ENCODE measurements around the gene DGUOK.

The DGUOK gene

DNA sequence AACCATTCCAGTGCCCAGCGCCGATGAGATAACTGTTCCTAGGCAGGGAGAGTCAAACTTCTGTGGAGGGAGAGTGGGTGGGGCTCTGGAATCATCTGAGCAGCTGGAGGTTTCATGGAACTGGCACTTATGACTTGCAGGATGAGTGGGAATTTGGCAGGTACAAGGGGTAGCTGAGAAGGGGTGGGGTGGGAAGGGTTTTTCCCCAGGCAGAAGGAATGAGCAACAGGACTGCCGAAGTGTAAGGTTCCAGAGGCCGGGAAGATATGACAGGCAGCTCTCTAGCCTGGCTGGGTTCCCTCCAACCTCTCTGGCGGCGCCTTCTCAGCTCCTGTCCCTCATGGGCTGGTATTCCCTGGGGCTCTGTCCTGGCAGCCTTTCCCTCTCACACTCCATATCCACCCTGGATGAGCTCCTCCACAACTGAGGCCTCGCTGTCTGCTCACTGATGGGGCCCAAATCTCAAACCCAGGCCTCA lies 55.5 kb downstream of the DGUOK start:
- Mint-ChIP-seq H3K4me3 (peak overlapping the region; percentile 26), H3K36me3 (ENCODE audit: low read depth) (peaks cover 15% of the 10 kb centered on the region), H3K27me3 (ENCODE audit: low read depth) (peaks cover 38% of the 10 kb centered on the region), H3K4me1 (ENCODE audit: low read depth) (peaks cover 65% of the 10 kb centered on the region), H3K27ac (no peak overlapping the region), H3K9me3 (no peaks in the 10 kb centered on the region)

DNA sequence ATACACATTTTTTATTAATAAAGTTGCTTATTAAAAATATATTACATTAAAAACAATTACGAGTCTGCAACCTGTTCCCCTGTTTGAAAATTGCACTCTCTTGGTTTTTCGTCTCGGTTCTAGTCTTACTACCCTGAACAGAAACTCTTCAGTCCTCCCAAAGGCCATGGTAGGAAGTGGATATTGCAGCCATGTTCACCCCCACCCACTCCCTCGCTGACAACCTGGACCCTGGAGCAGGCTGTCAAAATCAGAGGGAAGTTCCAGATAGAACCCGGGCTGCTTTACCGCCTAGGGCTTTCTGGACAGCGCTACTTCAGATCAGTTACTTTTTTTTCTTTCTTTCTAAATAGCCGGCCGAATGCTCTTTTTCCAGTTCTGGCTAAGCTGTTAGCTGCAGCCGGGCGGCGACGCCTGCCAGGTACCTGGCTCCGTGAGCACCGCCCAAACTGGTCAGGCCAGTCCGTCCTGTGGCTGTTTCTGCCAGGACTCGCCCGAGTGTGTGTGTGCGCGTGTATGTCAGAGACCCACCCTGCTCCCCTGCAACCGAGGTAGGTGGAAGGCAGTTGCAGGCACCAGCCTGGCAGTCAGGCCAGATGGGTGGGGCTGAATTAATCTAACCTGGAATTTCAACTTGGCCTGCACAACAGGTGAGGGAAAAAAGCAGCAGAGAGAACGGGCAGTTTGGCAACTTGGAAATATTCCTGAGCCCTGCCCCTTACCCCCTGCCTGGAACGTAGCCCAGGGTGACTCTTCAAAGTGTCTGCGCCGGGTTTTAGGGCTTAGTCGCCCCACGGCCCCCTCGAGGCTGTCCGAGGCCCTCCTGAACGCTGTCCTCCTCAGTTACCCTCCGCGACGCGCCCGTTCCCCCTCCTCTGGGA lies 56.9 kb downstream of the DGUOK start:
- Mint-ChIP-seq H3K27ac (peak overlapping the region; percentile 61), H3K27me3 (ENCODE audit: low read depth) (peaks cover 38% of the 10 kb centered on the region), H3K9me3 (no peaks in the 10 kb centered on the region), H3K36me3 (ENCODE audit: low read depth) (peaks cover 22% of the 10 kb centered on the region), H3K4me1 (ENCODE audit: low read depth) (peaks cover 73% of the 10 kb centered on the region), H3K4me3 (peak overlapping the region; percentile 76)

DNA sequence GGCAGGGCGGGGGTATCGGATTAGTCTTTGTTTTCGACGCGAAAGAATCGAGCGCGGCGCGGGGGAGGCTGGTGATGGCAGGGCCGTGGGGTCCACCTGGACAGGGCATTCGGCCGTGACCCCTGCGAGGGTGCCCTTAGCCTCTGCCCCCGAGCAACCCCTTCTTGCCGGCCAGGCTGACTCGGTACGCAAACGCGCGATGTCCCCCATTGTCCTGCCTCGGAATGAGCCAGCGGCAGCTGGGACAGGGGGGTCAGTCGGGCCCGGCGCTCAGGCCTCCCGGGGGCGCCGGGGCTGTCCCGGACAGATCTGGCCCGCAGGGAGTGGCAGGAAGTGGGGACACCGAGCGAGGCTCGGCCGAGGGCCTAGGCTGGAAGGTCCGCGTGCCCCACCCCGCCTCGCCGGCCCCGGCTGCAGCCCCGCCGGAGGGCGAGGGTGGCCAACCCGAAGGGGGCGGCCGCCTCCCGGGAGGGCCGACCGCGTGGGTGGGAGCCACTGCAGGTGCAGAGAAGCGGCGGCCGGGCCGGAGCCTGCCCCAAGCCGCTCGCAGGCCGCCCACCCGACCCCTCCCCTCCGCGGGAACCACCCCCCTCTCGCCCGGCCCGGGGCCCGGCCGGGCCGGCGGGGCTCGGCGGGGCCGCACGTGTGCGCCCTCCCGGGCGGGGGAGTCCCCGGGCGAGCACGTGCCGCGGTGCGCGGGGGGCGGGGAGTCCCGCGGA lies 57.7 kb downstream of the DGUOK start, which contains the start of gene TET3:
Gene TET3, plus strand, starts transcription at position 708 of the 719 bp plus-strand sequence. CDS start 1,494 bp downstream, outside the sequence.
- Mint-ChIP-seq H3K4me1 (ENCODE audit: low read depth) (peaks cover 69% of the 10 kb centered on the region), H3K4me3 (peak within 1 kb of the TSS; percentile 76), H3K36me3 (ENCODE audit: low read depth) (peaks cover 24% of the 10 kb centered on the region), H3K9me3 (no peaks in the 10 kb centered on the region), H3K27ac (peak within 1 kb of the TSS; percentile 81), H3K27me3 (ENCODE audit: low read depth) (peaks cover 38% of the 10 kb centered on the region)

DNA sequence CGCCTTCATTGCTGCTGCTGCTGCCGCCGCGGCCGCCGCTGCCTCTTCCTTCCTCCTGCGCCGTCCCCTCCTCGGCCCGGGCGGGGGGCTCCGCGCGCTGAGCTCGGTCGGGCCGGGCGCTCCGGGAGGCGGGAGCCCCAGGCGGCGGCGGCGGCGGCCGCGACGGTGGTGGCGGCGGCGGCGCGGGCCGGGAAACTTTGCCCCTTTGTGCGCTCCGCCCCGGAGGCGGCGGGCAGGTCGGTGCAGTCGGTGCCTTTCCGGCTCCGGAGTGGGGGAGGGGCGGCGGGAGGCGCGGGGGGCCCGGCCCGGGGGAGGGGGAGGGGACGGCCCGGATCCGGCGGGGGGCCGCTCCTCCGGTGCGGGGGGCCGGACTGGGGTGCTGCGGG lies 58.2 kb downstream of the DGUOK start:
- Mint-ChIP-seq H3K36me3 (ENCODE audit: low read depth) (peaks cover 29% of the 10 kb centered on the region), H3K27ac (no peak overlapping the region), H3K27me3 (ENCODE audit: low read depth) (peaks cover 38% of the 10 kb centered on the region), H3K4me3 (no peak overlapping the region), H3K9me3 (peaks cover 3% of the 10 kb centered on the region), H3K4me1 (ENCODE audit: low read depth) (peaks cover 69% of the 10 kb centered on the region)

DNA sequence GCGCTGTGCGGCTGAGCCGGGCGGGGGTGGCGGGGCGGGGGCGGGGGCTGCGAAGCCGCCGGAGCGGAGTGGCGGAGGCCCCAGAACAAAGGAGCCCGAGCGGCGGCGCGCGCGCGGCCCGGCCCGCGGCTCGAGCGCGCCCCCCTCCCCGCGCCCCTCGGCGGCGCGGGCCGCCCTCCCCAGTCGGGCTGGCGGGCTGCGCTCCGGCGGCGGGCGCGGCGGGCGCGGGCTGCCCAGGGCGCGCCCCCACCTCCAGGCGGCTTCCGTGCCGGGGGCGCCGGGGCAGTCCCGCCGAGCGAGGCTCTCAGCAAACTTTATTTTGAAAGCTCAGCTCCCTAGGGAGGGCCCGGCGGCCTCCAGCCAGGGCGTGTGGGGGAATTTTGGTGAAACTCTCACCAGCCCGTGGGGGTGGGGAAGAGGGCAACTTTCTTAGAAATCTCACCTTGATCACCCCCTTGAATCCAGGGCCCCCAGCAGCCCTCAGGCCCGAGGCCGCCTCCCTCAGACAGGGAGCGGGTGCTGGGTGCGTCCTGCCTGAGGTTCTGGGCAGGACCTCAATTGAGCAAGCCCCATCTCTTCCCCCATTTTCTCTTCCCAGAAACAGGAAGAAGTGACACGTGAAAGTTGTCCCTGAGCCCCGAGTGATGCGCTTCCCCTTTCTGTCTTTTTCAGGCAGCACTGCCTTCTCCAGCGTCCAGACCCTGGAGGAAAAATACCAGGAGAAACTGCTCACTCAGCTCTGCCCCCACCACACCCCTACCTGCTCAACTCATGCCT lies 58.8 kb downstream of the DGUOK start:
- Mint-ChIP-seq H3K4me3 (peak overlapping the region; percentile 75), H3K27ac (peak overlapping the region; percentile 81), H3K36me3 (ENCODE audit: low read depth) (peaks cover 35% of the 10 kb centered on the region), H3K4me1 (ENCODE audit: low read depth) (peaks cover 65% of the 10 kb centered on the region), H3K9me3 (peaks cover 9% of the 10 kb centered on the region), H3K27me3 (ENCODE audit: low read depth) (peaks cover 34% of the 10 kb centered on the region)

DNA sequence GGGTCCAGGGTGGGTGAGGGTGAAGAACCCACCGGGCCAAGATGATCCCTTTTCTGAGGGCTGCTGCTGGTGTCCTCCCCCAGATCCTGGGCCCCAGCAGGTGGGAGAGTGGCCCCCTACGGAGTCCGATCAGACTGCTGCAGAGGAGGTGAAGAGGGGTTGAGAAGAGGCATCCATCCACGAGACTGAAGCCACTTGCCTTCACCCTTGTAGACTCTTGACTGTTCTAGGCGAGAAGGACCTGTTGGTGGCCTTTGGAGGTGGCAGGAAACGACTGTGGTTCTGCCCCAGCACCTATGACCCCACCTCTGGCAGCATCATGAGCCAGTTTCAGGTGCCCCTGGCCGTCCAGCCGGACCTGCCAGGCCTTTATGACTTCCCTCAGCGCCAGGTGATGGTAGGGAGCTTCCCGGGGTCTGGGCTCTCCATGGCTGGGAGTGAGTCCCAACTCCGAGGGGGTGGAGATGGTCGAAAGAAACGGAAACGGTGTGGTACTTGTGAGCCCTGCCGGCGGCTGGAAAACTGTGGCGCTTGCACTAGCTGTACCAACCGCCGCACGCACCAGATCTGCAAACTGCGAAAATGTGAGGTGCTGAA lies 59.5 kb downstream of the DGUOK start:
- peaks cover 38% of the 10 kb centered on the region for H3K36me3 Mint-ChIP-seq (ENCODE audit: low read depth)
- peak overlapping the region; percentile 81 for H3K27ac Mint-ChIP-seq
- peaks cover 58% of the 10 kb centered on the region for H3K4me1 Mint-ChIP-seq (ENCODE audit: low read depth)
- H3K4me3 Mint-ChIP-seq = peak overlapping the region; percentile 75
- H3K27me3 Mint-ChIP-seq (ENCODE audit: low read depth) = peaks cover 27% of the 10 kb centered on the region
- H3K9me3 Mint-ChIP-seq = peaks cover 13% of the 10 kb centered on the region

DNA sequence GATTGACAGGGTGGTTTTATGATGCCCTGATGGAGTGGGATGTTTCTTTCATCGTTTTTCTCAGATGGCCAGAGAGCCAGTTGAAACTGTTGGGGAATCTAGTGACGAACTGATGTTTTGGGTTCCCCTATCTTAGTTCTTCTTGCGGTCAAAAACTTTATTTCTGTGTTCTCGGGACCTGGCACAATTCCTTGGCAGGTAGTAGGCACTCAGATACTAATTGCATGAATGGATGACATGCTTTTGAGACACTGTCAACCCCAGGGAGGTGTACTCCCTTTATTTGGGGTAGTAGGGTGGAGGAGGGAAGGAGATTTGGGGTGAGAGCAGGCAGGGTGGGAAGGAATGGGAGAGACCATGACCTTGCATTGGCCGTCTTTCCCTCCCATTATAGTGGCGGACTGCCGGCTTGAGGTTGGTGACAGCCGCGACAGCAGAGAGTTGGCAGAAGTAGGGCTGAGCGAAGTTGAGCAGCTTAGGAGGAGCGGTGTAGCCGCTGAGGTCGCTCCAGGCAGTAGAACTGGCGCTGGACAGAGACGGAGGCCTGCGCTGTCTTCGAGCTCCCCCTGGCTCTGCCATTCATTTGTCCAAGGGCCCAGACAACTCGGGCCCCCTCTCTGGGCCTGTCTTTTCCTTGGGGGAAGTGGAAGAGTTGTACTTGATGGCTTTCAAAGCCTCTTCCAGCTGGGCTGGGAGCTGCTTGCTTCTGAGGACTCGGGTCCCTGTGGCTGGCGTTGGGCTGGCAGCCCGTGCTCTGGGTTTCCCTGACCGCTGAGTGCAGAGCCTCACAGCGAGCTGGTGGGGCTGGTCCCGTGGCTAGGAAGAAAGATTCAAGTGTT lies 60.6 kb downstream of the DGUOK start:
- peak overlapping the region; percentile 17 for H3K27ac Mint-ChIP-seq
- H3K4me3 Mint-ChIP-seq = peak overlapping the region; percentile 75
- peaks cover 50% of the 10 kb centered on the region for H3K4me1 Mint-ChIP-seq (ENCODE audit: low read depth)
- peaks cover 45% of the 10 kb centered on the region for H3K36me3 Mint-ChIP-seq (ENCODE audit: low read depth)
- peaks cover 20% of the 10 kb centered on the region for H3K9me3 Mint-ChIP-seq
- H3K27me3 Mint-ChIP-seq (ENCODE audit: low read depth) = peaks cover 17% of the 10 kb centered on the region

DNA sequence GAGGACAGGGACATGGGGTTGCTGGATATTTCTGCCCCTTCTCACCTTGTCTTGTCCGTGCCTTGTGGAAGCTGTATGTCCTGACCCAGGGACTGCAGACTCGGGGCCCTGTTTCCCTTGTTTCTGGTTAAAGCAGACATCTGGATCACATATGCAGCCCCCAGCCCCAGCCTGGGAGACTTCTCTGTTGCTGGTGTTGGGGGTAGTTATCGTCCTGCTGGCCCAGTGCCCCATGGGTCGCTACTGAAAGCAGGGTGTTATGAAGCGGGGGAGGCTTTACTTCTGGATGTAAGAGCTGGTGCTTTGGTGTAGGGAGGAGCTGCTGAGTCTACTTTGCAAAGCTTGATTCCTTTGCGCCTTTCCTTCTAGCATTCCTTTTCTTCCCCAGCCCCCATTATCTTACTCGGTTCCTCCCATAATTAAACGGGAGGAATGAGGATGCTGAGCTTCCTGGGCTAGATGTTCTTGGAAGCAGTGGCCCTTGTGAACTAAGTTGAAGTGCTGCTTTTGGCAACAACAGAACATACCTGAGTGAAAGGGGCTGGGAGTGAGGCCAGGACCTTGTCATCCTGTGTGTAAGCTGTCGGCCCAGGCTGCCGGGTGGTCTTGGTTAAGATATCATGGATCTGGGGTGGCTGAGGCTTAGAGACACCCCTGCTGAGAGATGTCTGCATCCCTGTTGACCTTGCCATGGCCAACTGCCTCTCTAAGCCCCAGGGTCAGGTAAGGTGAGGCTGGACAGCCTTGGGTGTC lies 61.4 kb downstream of the DGUOK start:
- peaks cover 49% of the 10 kb centered on the region for H3K36me3 Mint-ChIP-seq (ENCODE audit: low read depth)
- peaks cover 20% of the 10 kb centered on the region for H3K9me3 Mint-ChIP-seq
- peaks cover 44% of the 10 kb centered on the region for H3K4me1 Mint-ChIP-seq (ENCODE audit: low read depth)
- H3K27ac Mint-ChIP-seq = no peak overlapping the region
- H3K27me3 Mint-ChIP-seq (ENCODE audit: low read depth) = peaks cover 9% of the 10 kb centered on the region
- peak overlapping the region; percentile 75 for H3K4me3 Mint-ChIP-seq

DNA sequence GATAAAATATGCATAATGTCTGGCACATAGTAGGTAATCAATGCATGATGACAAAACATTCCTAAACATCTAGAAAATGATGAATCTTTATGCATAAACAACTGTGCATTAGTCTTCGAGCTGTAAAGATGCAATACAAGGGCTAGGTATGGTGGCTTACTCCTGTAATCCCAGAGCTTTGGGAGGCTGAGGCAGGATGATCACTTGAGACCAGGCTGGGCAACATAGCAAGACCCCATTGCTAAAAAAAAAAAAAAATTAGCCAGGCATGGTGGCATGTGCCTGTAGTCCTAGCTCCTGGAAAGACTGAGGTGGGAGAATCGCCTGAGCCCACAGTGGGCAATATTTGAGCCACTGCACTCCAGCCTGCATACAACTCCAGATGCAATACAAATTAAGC lies 63.3 kb downstream of the DGUOK start:
- H3K4me3 Mint-ChIP-seq = no peak overlapping the region
- H3K36me3 Mint-ChIP-seq (ENCODE audit: low read depth) = peaks cover 44% of the 10 kb centered on the region

DNA sequence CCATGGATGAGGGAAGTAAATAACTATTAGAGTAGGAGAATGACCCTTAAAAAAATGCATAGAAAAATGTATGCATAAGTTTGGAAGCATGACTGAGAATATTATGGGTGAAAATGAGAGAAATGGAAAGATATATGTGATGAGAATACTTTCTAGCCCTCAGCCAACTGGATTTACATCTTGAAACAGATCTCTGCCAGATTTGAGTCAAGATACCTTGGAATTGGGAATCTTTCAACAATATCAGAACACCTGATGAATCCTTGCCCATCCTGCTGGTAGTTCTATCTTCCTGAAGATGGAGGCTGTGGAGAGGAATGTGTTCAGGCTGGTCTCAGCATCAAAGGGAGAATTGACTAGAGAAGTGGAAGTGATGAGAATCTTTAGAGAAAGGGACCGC lies 63.9 kb downstream of the DGUOK start:
- Mint-ChIP-seq H3K36me3 (ENCODE audit: low read depth) (peaks cover 44% of the 10 kb centered on the region), H3K9me3 (peaks cover 20% of the 10 kb centered on the region), H3K4me3 (no peak overlapping the region), H3K4me1 (ENCODE audit: low read depth) (peaks cover 47% of the 10 kb centered on the region), H3K27ac (no peak overlapping the region), H3K27me3 (ENCODE audit: low read depth) (no peaks in the 10 kb centered on the region)

More for the DNA sequence above, 63.3 kb downstream of the DGUOK start:
- Mint-ChIP-seq H3K27ac (no peak overlapping the region), H3K27me3 (ENCODE audit: low read depth) (no peaks in the 10 kb centered on the region), H3K4me1 (ENCODE audit: low read depth) (peaks cover 47% of the 10 kb centered on the region), H3K9me3 (peaks cover 20% of the 10 kb centered on the region)

DNA sequence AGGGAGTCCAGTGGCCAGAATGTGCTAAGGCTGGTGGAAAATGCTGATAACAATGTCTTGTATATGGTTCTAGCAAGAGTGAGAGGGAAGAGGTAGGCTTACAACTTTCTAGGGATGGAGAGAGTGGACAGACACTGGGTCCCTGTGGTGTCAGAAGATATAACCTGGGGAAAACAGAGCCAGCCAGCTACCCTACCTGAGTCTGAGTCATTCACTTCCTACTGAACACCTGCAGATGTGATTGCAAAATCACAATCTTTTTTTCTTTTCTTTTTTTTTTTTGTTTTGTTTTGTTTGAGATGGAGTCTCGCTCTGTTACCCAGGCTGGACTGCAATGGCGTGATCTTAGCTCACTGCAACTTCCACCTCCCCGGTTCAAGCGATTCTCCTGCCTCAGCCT lies 65.4 kb downstream of the DGUOK start:
- Mint-ChIP-seq H3K27ac (no peak overlapping the region), H3K9me3 (peaks cover 20% of the 10 kb centered on the region), H3K4me1 (ENCODE audit: low read depth) (peaks cover 35% of the 10 kb centered on the region), H3K27me3 (ENCODE audit: low read depth) (no peaks in the 10 kb centered on the region), H3K4me3 (no peak overlapping the region), H3K36me3 (ENCODE audit: low read depth) (peaks cover 38% of the 10 kb centered on the region)

DNA sequence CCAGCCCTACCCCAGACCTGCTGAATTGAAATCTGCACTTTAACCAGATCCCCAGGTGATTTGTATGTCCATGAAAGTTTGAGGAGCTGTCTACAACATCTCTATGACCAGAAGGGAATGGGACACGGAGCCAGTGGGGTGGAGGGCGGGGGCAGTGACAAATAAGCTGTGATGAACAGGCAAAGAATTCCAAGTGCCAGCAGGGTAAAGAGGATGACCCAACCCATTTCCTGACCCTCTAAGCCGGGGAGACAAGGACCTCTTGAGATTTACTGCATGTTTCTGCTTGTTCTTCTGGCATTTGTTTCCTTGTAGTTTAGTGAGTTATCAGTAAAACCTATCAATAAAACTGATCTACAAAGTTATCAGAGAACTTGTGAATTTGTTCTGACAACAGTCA lies 66.7 kb downstream of the DGUOK start:
- Mint-ChIP-seq H3K27me3 (ENCODE audit: low read depth) (no peaks in the 10 kb centered on the region), H3K36me3 (ENCODE audit: low read depth) (peaks cover 32% of the 10 kb centered on the region), H3K9me3 (peaks cover 20% of the 10 kb centered on the region), H3K4me3 (no peak overlapping the region), H3K4me1 (ENCODE audit: low read depth) (peaks cover 31% of the 10 kb centered on the region), H3K27ac (no peak overlapping the region)

DNA sequence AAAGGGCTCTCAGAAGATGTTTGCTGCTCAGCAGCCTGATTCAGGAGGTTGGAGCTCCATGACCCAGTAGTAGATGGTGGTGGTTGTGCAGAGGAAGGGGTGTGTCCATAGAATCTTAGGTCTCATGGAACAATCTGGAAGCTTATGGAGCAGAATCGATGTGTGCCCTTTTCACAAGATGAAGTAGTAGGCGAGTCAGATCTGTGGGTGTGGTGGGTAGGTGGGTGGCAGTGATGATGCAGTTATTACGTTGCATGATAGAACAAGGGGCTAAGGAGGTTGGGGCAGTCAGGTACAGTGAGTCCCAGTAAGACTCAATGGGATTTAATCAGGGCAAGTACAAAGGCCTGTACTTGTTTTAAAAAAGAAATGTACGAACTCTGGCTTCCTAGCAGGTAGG lies 67.1 kb downstream of the DGUOK start:
- Mint-ChIP-seq H3K4me1 (ENCODE audit: low read depth) (peaks cover 32% of the 10 kb centered on the region), H3K27ac (no peak overlapping the region), H3K27me3 (ENCODE audit: low read depth) (no peaks in the 10 kb centered on the region), H3K4me3 (no peak overlapping the region), H3K36me3 (ENCODE audit: low read depth) (peaks cover 29% of the 10 kb centered on the region), H3K9me3 (peaks cover 20% of the 10 kb centered on the region)

All from T-helper 1 cell treated with Interleukin-12 subunit alpha and Interleukin-12 subunit beta and Interleukin-4 antibody, amounts not matched to agents 30 μg/mL and 1 μg/mL, for 36 hours (primary cell).